IMR-90 (cell line): ENCODE data around the gene FAM20A. TPM values are rescaled to one million over a fixed set of nuclear protein-coding genes. Genes with fewer than 3 reads are reported as not detected.

Experiments used
- ATAC-seq: fragments of 200-7000 bp; cut with Tn5 transposase; 2 replicates; pipeline ENCODE4 v1.9.1; 2020; ENCODE audit warnings: low read depth, mild to moderate bottlenecking, moderate library complexity
- BruUV-seq: library from RNA; stranded (reverse); fragments of 400-500 nt; replicated peaks from 2 replicates; lab custom pipeline; 2021; lab: Mats Ljungman, UMichigan
- CTCF ChIA-PET: fragments of 300-600 bp; formaldehyde crosslinking; extraction: SDS; loops from one replicate; lab custom pipeline; 2021; ENCODE audit warnings: antibody characterized with exemption; lab: Yijun Ruan, JAX
- POLR2A ChIA-PET: fragments of 300-600 bp; sonication (Branson Sonifier 250); formaldehyde crosslinking; loops from one replicate; lab custom pipeline; 2022; ENCODE audit warnings: antibody characterized with exemption; ENCODE audit not compliant: unreplicated experiment; lab: Charles Lee
- DNase-seq: peaks from one replicate; pipeline ENCODE4 v3.0.0; 2013
- H2AFZ ChIP-seq: replicated peaks from 2 replicates; pipeline ENCODE3; 2013; ENCODE audit warnings: low read length, mild to moderate bottlenecking; ENCODE audit not compliant: poor library complexity
- H2AK5ac ChIP-seq: 2 replicates; pipeline ENCODE4 v1.6.1; 2013; ENCODE audit warnings: low read depth, low read length, inconsistent platforms
- H2AK9ac ChIP-seq: replicated peaks from 2 replicates; pipeline ENCODE3; 2013; ENCODE audit warnings: mild to moderate bottlenecking, low read depth, low read length, moderate library complexity; ENCODE audit not compliant: poor library complexity
- H2BK120ac ChIP-seq: 2 replicates; pipeline ENCODE4 v1.6.1; 2013; ENCODE audit warnings: low read depth, low read length, inconsistent platforms
- H2BK15ac ChIP-seq: 3 replicates; pipeline ENCODE4 v1.6.1; 2013; ENCODE audit warnings: low read depth, low read length, inconsistent platforms
- H2BK20ac ChIP-seq: 2 replicates; pipeline ENCODE4 v1.6.1; 2013; ENCODE audit warnings: low read depth, mild to moderate bottlenecking, inconsistent platforms, low read length, moderate library complexity
- H2BK5ac ChIP-seq: 2 replicates; pipeline ENCODE4 v1.6.1; 2013; ENCODE audit warnings: mild to moderate bottlenecking, low read depth, low read length, inconsistent platforms; ENCODE audit not compliant: poor library complexity, severe bottlenecking
- H3K14ac ChIP-seq: replicated peaks from 2 replicates; pipeline ENCODE4 v1.6.1; 2013; ENCODE audit warnings: low read depth, low read length, inconsistent platforms
- H3K18ac ChIP-seq: 2 replicates; pipeline ENCODE4 v1.6.1; 2013; ENCODE audit warnings: low read depth, low read length, control low read depth
- H3K23ac ChIP-seq: 2 replicates; pipeline ENCODE4 v1.6.1; 2013; ENCODE audit warnings: low read depth, low read length, inconsistent platforms
- H3K27ac ChIP-seq: 2 replicates; pipeline ENCODE4 v1.5.1; 2013; ENCODE audit warnings: mild to moderate bottlenecking, control low read depth, low read length; ENCODE audit not compliant: insufficient read depth
- H3K27me3 ChIP-seq: 2 replicates; pipeline ENCODE4 v1.6.1; 2013; ENCODE audit warnings: low read length; ENCODE audit not compliant: control insufficient read depth, insufficient read depth
- H3K36me3 ChIP-seq: 2 replicates; pipeline ENCODE4 v1.6.1; 2013; ENCODE audit warnings: low read length, mixed read lengths; ENCODE audit not compliant: control insufficient read depth, insufficient read depth
- H3K4ac ChIP-seq: 2 replicates; pipeline ENCODE4 v1.6.1; 2013; ENCODE audit warnings: low read depth, low read length, inconsistent platforms
- H3K4me1 ChIP-seq: 2 replicates; pipeline ENCODE4 v1.6.1; 2013; ENCODE audit warnings: low read length, mixed read lengths; ENCODE audit not compliant: control insufficient read depth, insufficient read depth
- H3K4me2 ChIP-seq: 2 replicates; pipeline ENCODE4 v1.6.1; 2013; ENCODE audit warnings: low read depth, mild to moderate bottlenecking, control low read depth, low read length, moderate library complexity
- H3K4me3 ChIP-seq: 2 replicates; pipeline ENCODE4 v1.5.1; 2013; ENCODE audit warnings: low read depth, mild to moderate bottlenecking, control low read depth, low read length, moderate library complexity; ENCODE audit not compliant: insufficient read depth
- H3K56ac ChIP-seq: 2 replicates; pipeline ENCODE4 v1.6.1; 2013; ENCODE audit warnings: low read length, inconsistent platforms; ENCODE audit not compliant: insufficient read depth; ENCODE audit errors: extremely low read depth
- H3K79me1 ChIP-seq, 2 experiments: 2 replicates each; pipeline ENCODE4 v1.6.1; 2013; ENCODE audit warnings: low read length in 2 of 2, inconsistent platforms in 1 of 2, low read depth in 1 of 2
- H3K9ac ChIP-seq: 2 replicates; pipeline ENCODE4 v1.6.1; 2013; ENCODE audit warnings: low read depth, low read length, control low read depth
- H3K9me1 ChIP-seq: 2 replicates; pipeline ENCODE4 v1.6.1; 2013; ENCODE audit warnings: low read length, inconsistent platforms; ENCODE audit not compliant: insufficient read depth
- H3K9me3 ChIP-seq: 2 replicates; pipeline ENCODE4 v1.6.1; 2013; ENCODE audit warnings: low read length; ENCODE audit not compliant: control insufficient read depth, insufficient read depth
- H4K20me1 ChIP-seq: 2 replicates; pipeline ENCODE4 v1.6.1; 2013; ENCODE audit warnings: low read length, inconsistent platforms; ENCODE audit not compliant: insufficient read depth
- H4K5ac ChIP-seq: 2 replicates; pipeline ENCODE4 v1.6.1; 2013; ENCODE audit warnings: mild to moderate bottlenecking, low read depth, low read length, control low read depth
- H4K8ac ChIP-seq, 2 experiments: 2 replicates each; pipeline ENCODE4 v1.6.1; 2013; ENCODE audit warnings: low read depth in 2 of 2, low read length in 2 of 2, control low read depth in 1 of 2, inconsistent platforms in 1 of 2
- H4K91ac ChIP-seq: 2 replicates; pipeline ENCODE4 v1.6.1; 2013; ENCODE audit warnings: low read depth, low read length, inconsistent platforms; ENCODE audit not compliant: insufficient read depth
- MXI1 ChIP-seq: IDR thresholded peaks from 2 replicates; pipeline ENCODE4 v1.6.1; 2012; ENCODE audit warnings: low read depth, mild to moderate bottlenecking, low read length, moderate library complexity, borderline replicate concordance
- WGBS, 2 experiments: methylation state at CpG; one replicate each; pipeline versions ENCODE4 v1.1.5 to v1.1.7; 2013; ENCODE audit warnings: missing lambda C conversion rate in 2 of 2; ENCODE audit not compliant: insufficient read length in 1 of 2; ENCODE audit errors: extremely low coverage in 2 of 2; 5-methylcytosine and 5-hydroxymethylcytosine counted together
- dilution Hi-C: fragments of 300-500 bp; cut with HindIII; formaldehyde crosslinking; loops from one replicate; pipeline ENCODE4 v1.14.3; 2018; ENCODE audit warnings: low sequenced_read_pairs; ENCODE audit not compliant: unreplicated experiment
- in situ Hi-C: fragments of 300-500 bp; cut with MboI; formaldehyde crosslinking; loops from 3 replicates; pipeline ENCODE4 v1.14.3; 2019; ENCODE audit warnings: low sequenced_read_pairs, inconsistent platforms, mixed read lengths
- intact Hi-C: fragments of 100-400 bp; cut with micrococcal nuclease; formaldehyde crosslinking; loops from 2 replicates; pipeline ENCODE4 v1.10.0; 2022
- polyA plus RNA-seq, 3 experiments: library from polyadenylated mRNA; depleted of rRNA; stranded (reverse); fragments of >200 nt; gene quantifications; 2 replicates each; pipeline ENCODE4 v1.2.3, GENCODE V29; 2012; ENCODE audit warnings: low replicate concordance in 1 of 3
- total RNA-seq: library from RNA; depleted of rRNA; stranded (reverse); fragments of >200 nt; gene quantifications from 2 replicates; pipeline ENCODE4 v1.2.3, GENCODE V29; 2012
- TF ChIP-seq, protein P1 (sequence below): conservative IDR thresholded peaks from 2 replicates; pipeline ENCODE4 v1.5.1; 2012; ENCODE audit warnings: mild to moderate bottlenecking, low read depth, low read length, improper control_type of control experiment
- TF ChIP-seq, protein P2 (sequence below): fragments of 150-350 bp; IDR thresholded peaks from 2 replicates; pipeline ENCODE4 v1.6.1; 2017; ENCODE audit warnings: mild to moderate bottlenecking, antibody characterized with exemption, low read length, low read depth
- TF ChIP-seq, protein P3 (sequence below): fragments of 150-350 bp; IDR thresholded peaks from 2 replicates; pipeline ENCODE4 v1.6.1; 2016; ENCODE audit warnings: low read depth, mild to moderate bottlenecking, low read length, moderate library complexity, borderline replicate concordance

FAM20A gene
- total and polyA plus RNA-seq, 2 of the 4 experiments (the other 2 are of a cell fraction): not detected

DNA sequence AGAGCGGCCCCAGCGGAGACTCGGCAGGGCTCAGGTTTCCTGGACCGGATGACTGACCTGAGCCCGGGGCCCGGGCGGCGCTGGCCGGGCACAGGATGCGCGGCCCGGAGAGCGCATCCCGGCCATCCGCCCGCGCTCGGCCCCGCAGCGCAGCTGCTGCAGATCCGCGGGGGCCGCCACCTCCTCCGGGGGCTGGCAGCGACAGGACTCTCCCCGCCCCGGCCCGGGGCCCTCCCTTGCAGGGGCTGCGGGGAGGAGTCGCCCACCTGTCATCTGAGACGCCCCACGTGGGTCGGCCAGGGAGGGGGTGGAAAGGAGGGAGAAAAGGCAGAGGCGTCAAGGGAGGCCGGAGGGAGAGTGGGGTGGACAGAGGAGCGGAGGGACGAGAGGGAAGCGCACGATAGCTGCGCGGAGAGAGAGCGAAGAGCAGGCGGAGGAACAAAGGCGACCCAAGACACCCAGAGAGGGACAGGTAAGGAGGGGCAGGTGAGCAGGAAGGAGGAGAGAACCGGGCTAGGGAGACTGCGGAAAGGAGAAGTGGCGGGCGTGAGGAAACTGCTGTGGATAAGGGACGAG is 89.4 kb downstream of the FAM20A start:
- in situ Hi-C loops: no loop called here
- peak overlapping the region; percentile 95 for H3K27ac ChIP-seq
- peak overlapping the region; percentile 81; the same call in 1 of the 2 replicates for H4K91ac ChIP-seq
- H3K9me1 ChIP-seq: peaks cover 2% of the 10 kb centered on the region; the same call in 1 of the 2 replicates
- H2AK9ac ChIP-seq: peak overlapping the region; percentile 98
- no TSS peak for BruUV-seq
- ChIA-PET CTCF (interaction anchor here (0.6 kb wide), 1 partner anchor 62 kb away, joined by 7 read pairs; no protein-coding TSS in a partner anchor), POLR2A (no interaction called here)
- H3K14ac ChIP-seq: peak overlapping the region; percentile 76
- H3K4me3 ChIP-seq: peak overlapping the region; percentile 77
- H3K27me3 ChIP-seq: no peaks in the 10 kb centered on the region
- peak overlapping the region; percentile 22 for H4K5ac ChIP-seq
- H2BK5ac ChIP-seq: peak overlapping the region; percentile 78
- 2% methylated on average over 21 of the region's 49 CpGs; no CpG with 5 or more reads in 1 of the 2 experiments for WGBS, 2 experiments
- TF ChIP-seq, protein P1, sequence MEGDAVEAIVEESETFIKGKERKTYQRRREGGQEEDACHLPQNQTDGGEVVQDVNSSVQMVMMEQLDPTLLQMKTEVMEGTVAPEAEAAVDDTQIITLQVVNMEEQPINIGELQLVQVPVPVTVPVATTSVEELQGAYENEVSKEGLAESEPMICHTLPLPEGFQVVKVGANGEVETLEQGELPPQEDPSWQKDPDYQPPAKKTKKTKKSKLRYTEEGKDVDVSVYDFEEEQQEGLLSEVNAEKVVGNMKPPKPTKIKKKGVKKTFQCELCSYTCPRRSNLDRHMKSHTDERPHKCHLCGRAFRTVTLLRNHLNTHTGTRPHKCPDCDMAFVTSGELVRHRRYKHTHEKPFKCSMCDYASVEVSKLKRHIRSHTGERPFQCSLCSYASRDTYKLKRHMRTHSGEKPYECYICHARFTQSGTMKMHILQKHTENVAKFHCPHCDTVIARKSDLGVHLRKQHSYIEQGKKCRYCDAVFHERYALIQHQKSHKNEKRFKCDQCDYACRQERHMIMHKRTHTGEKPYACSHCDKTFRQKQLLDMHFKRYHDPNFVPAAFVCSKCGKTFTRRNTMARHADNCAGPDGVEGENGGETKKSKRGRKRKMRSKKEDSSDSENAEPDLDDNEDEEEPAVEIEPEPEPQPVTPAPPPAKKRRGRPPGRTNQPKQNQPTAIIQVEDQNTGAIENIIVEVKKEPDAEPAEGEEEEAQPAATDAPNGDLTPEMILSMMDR: 0 out of 2 replicates have a peak, but pooled peaks have one; percentile 22
- TF ChIP-seq, protein P2, sequence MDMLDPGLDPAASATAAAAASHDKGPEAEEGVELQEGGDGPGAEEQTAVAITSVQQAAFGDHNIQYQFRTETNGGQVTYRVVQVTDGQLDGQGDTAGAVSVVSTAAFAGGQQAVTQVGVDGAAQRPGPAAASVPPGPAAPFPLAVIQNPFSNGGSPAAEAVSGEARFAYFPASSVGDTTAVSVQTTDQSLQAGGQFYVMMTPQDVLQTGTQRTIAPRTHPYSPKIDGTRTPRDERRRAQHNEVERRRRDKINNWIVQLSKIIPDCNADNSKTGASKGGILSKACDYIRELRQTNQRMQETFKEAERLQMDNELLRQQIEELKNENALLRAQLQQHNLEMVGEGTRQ: peak; percentile 86
- 0 out of 2 replicates have a peak, but pooled peaks have one; percentile 53 for TF ChIP-seq MXI1
- TF ChIP-seq, protein P3, sequence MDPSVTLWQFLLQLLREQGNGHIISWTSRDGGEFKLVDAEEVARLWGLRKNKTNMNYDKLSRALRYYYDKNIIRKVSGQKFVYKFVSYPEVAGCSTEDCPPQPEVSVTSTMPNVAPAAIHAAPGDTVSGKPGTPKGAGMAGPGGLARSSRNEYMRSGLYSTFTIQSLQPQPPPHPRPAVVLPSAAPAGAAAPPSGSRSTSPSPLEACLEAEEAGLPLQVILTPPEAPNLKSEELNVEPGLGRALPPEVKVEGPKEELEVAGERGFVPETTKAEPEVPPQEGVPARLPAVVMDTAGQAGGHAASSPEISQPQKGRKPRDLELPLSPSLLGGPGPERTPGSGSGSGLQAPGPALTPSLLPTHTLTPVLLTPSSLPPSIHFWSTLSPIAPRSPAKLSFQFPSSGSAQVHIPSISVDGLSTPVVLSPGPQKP: no peak
- H2AFZ ChIP-seq: peak overlapping the region; percentile 99
- peak overlapping the region; percentile 59 for H3K18ac ChIP-seq
- H2BK15ac ChIP-seq: peak overlapping the region; percentile 79; the same call in 1 of the 3 replicates
- peak overlapping the region; percentile 92 for H3K23ac ChIP-seq
- ATAC-seq: peak; percentile 69
- peak overlapping the region; percentile 74 for H2BK20ac ChIP-seq
- H3K79me1 ChIP-seq: peaks cover 1 to 16% of the 10 kb centered on the region in 2 experiments; a peak in 3 of 4 replicates
- H4K20me1 ChIP-seq: peaks cover 26% of the 10 kb centered on the region
- peak; percentile 65 for DNase-seq
- H3K36me3 ChIP-seq: peaks cover 2% of the 10 kb centered on the region; the same call in 1 of the 2 replicates
- peak overlapping the region; percentile 85 for H3K4me2 ChIP-seq
- H2AK5ac ChIP-seq: peak overlapping the region; percentile 78
- peak overlapping the region; percentile 47 for H3K56ac ChIP-seq
- peak overlapping the region; percentile 85 for H3K9ac ChIP-seq
- peak overlapping the region; percentile 73 to 89 for H4K8ac ChIP-seq
- dilution Hi-C loops: no loop called here
- peak overlapping the region; percentile 88 for H3K4ac ChIP-seq
- H3K9me3 ChIP-seq: no peaks in the 10 kb centered on the region
- H3K4me1 ChIP-seq: peaks cover 1% of the 10 kb centered on the region; the same call in 1 of the 2 replicates
- H2BK120ac ChIP-seq: peak overlapping the region; percentile 57; the same call in 1 of the 2 replicates
- intact Hi-C loops: loop anchor here (2.0 kb wide), 1 partner anchor 45 kb away; no protein-coding TSS in a partner anchor
